Measurements from ENCODE around the gene UGT1A3.

DNA sequence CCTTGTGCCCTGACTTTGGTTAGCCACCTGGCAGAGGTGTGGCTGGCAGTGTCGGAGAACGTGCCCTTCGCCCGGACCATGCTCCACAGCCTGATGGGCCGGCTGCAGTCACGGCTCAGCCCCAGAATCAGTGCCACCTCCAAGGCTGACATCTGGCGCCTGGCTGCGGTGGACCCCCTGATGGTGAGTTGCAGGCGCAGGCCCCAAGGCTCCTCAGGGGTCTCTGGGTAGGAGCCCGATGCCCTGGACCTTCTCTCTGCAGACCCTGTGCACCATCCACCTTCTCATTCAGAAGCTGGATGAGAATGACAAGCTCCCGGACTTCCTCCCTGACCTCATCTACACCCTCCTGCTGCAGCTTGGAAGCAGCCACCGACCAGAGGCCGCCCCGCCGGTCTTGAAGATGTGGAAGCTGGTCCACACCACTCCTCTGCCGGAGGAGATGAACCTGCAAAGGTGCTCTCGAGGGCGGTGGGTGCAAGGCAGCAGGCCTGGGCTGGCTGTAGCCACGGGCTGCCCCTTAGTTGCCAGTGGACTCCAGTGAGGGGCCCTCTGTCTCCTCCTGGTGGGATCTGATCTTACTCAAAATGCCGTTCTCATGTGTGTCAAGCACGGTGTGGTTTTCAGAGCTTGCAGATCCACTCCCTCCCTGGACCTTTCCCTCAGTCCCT lies 93.4 kb downstream of the UGT1A3 start:
- TF ChIP-seq FOXA1 (IDR thresholded peaks at IDR 0.05) (no peak), ZNF384 (IDR thresholded peaks at IDR 0.05) (no peak), TARDBP (IDR thresholded peaks at IDR 0.05) (no peak), SP1 (IDR thresholded peaks at IDR 0.05) (no peak), NFRKB (IDR thresholded peaks at IDR 0.05) (no peak), HDGF (IDR thresholded peaks at IDR 0.05; ENCODE audit: borderline replicate concordance) (no peak), ELF4 (IDR thresholded peaks at IDR 0.05) (no peak), FOXK2 (IDR thresholded peaks at IDR 0.05) (no peak), SUZ12 (IDR thresholded peaks at IDR 0.05) (no peak)

Data from HEK293T (cell line).